Hepatocyte (in vitro differentiated cells): ENCODE measurements around the gene FGD2. TPM values are rescaled to one million over a fixed set of nuclear protein-coding genes. Genes with fewer than 3 reads are reported as not detected.

Experiments used
- DNase-seq: peaks from one replicate; pipeline ENCODE4 v3.0.0-alpha.2; 2016; ENCODE audit warnings: low spot score
- H2AFZ ChIP-seq: fragments of 200-600 bp; sonication (generic); 2 replicates; pipeline ENCODE4 v1.6.0; 2016; ENCODE audit warnings: antibody characterized with exemption, mild to moderate bottlenecking
- H3K27ac ChIP-seq: fragments of 200-600 bp; sonication (generic); 2 replicates; pipeline ENCODE4 v1.5.1; 2016; ENCODE audit warnings: mild to moderate bottlenecking
- H3K27me3 ChIP-seq: fragments of 200-600 bp; sonication (generic); 2 replicates; pipeline ENCODE4 v1.6.1; 2016
- H3K36me3 ChIP-seq: fragments of 200-600 bp; sonication (generic); replicated peaks from 2 replicates; pipeline ENCODE4 v1.5.1; 2016; ENCODE audit warnings: low read depth; ENCODE audit not compliant: insufficient read depth
- H3K4me1 ChIP-seq: fragments of 200-600 bp; sonication (generic); 2 replicates; pipeline ENCODE4 v1.5.1; 2016; ENCODE audit warnings: mild to moderate bottlenecking, moderate library complexity; ENCODE audit not compliant: insufficient read depth
- H3K4me2 ChIP-seq: fragments of 200-600 bp; sonication (generic); 2 replicates; pipeline ENCODE4 v1.6.0; 2016
- H3K4me3 ChIP-seq: fragments of 200-600 bp; sonication (generic); 2 replicates; pipeline ENCODE4 v1.5.1; 2016; ENCODE audit warnings: mild to moderate bottlenecking
- H3K79me2 ChIP-seq: fragments of 200-600 bp; sonication (generic); 2 replicates; pipeline ENCODE4 v1.6.0; 2017; ENCODE audit warnings: mild to moderate bottlenecking
- H3K9me2 ChIP-seq: fragments of 200-600 bp; sonication (generic); replicated peaks from 2 replicates; pipeline ENCODE4 v1.6.0; 2017; ENCODE audit warnings: mild to moderate bottlenecking; ENCODE audit not compliant: insufficient read depth
- H3K9me3 ChIP-seq: fragments of 200-600 bp; sonication (generic); 2 replicates; pipeline ENCODE4 v1.5.1; 2016; ENCODE audit warnings: low read depth, mild to moderate bottlenecking
- H4K20me1 ChIP-seq: fragments of 200-600 bp; sonication (generic); 2 replicates; pipeline ENCODE4 v1.6.0; 2016; ENCODE audit warnings: mild to moderate bottlenecking; ENCODE audit not compliant: insufficient read depth, poor library complexity, severe bottlenecking
- CTCF ChIP-seq: fragments of 200-600 bp; sonication (generic); IDR thresholded peaks from 2 replicates; pipeline ENCODE4 v1.5.1; 2016; ENCODE audit warnings: antibody characterized with exemption, mild to moderate bottlenecking; ENCODE audit not compliant: poor library complexity
- EZH2 ChIP-seq: fragments of 200-600 bp; sonication (generic); IDR thresholded peaks from 2 replicates; pipeline ENCODE4 v1.6.1; 2016; ENCODE audit warnings: antibody characterized with exemption, mild to moderate bottlenecking, borderline replicate concordance
- EZH2phosphoT487 ChIP-seq: fragments of 200-600 bp; sonication (generic); IDR thresholded peaks from one replicate; pipeline ENCODE4 v1.6.1; 2018; ENCODE audit warnings: antibody characterized with exemption, mild to moderate bottlenecking, low read depth, moderate library complexity; ENCODE audit not compliant: unreplicated experiment, severe bottlenecking
- WGBS: methylation state at CpG from one replicate; pipeline ENCODE4 v1.1.6; 2016; ENCODE audit warnings: low lambda C conversion rate; ENCODE audit errors: missing lambda C conversion rate; 5-methylcytosine and 5-hydroxymethylcytosine counted together
- polyA plus RNA-seq: library from polyadenylated mRNA; unstranded; fragments of >200 nt; fragmentation: Nextera tagmentation; extraction: Ambion mirVana; gene quantifications from 2 replicates; pipeline ENCODE4 v1.2.1, GENCODE V29; 2016
- total RNA-seq: library from RNA; depleted of rRNA; stranded (reverse); fragments of >200 nt; gene quantifications from 2 replicates; pipeline ENCODE4 v1.2.3, GENCODE V29; 2014

The FGD2 gene
- total and polyA plus RNA-seq, 2 experiments from 2014 or later: 4.6 to 5.2 TPM

- no peak for DNase-seq
- peaks cover 10% of the 10 kb centered on the region for H3K4me1 ChIP-seq
- no peaks in the 10 kb centered on the region for H3K36me3 ChIP-seq
- H4K20me1 ChIP-seq: no peaks in the 10 kb centered on the region
- no peaks in the 10 kb centered on the region for H3K9me2 ChIP-seq
- 79% methylated on average over 6 of the region's 6 CpGs for WGBS
- no peak overlapping the region for H3K4me2 ChIP-seq
- H3K27me3 ChIP-seq: no peaks in the 10 kb centered on the region
- no peak overlapping the region for H3K4me3 ChIP-seq
- H2AFZ ChIP-seq: no peak overlapping the region
- no peak overlapping the region for H3K27ac ChIP-seq
- no peak for TF ChIP-seq CTCF
- no peak for TF ChIP-seq EZH2
- no peak for TF ChIP-seq EZH2phosphoT487
- no peaks in the 10 kb centered on the region for H3K79me2 ChIP-seq
- no peaks in the 10 kb centered on the region for H3K9me3 ChIP-seq
These were observed 41.1 kb upstream of the FGD2 start for GRCh38 chr6:36964349-36964748.

GRCh38 chr6:36964908-36965307 lies 40.5 kb upstream of the FGD2 start:
- Histone ChIP-seq H3K36me3 (no peaks in the 10 kb centered on the region), H3K4me1 (peaks cover 8% of the 10 kb centered on the region), H3K4me2 (no peak overlapping the region), H3K4me3 (no peak overlapping the region), H3K9me3 (no peaks in the 10 kb centered on the region), H3K9me2 (no peaks in the 10 kb centered on the region), H3K79me2 (no peaks in the 10 kb centered on the region), H4K20me1 (no peaks in the 10 kb centered on the region), H2AFZ (no peak overlapping the region), H3K27ac (no peak overlapping the region), H3K27me3 (no peaks in the 10 kb centered on the region)
- WGBS: 83% methylated on average over 4 of the region's 4 CpGs
- DNase-seq: no peak
- TF ChIP-seq EZH2phosphoT487: no peak
- TF ChIP-seq EZH2: no peak

- Histone ChIP-seq H3K4me1 (no peaks in the 10 kb centered on the region), H3K4me2 (no peak overlapping the region), H3K79me2 (no peaks in the 10 kb centered on the region), H3K27ac (no peak overlapping the region), H3K36me3 (no peaks in the 10 kb centered on the region), H3K9me3 (no peaks in the 10 kb centered on the region), H2AFZ (no peak overlapping the region), H4K20me1 (no peaks in the 10 kb centered on the region), H3K27me3 (no peaks in the 10 kb centered on the region), H3K9me2 (no peaks in the 10 kb centered on the region), H3K4me3 (no peak overlapping the region)
- 91% methylated on average over 3 of the region's 3 CpGs for WGBS
- TF ChIP-seq EZH2phosphoT487 (no peak), CTCF (no peak), EZH2 (no peak)
- no peak for DNase-seq
These were observed 38.2 kb upstream of the FGD2 start for GRCh38 chr6:36967301-36967700.

DNA sequence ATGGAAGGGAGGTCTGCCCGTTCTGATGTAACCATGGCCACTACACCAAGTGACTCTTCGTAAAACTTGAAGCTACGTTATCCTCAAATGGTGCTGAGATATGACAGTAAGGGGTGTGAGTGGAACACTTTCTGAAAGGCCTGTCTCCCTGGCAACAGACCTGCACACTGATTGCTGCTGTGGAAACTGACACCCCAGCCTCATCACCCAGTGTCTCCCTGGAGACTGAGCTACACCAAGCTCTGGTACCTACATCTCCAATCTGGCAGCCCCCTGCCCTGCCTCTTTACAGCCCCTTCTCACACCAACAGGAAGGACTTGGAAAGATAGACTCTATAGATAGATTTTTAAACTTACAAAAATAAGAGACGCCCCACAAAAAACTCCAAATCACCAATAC lies 37.7 kb upstream of the FGD2 start:
- Histone ChIP-seq H3K27me3 (no peaks in the 10 kb centered on the region), H3K27ac (no peak overlapping the region), H2AFZ (no peak overlapping the region), H3K36me3 (no peaks in the 10 kb centered on the region), H3K4me3 (no peak overlapping the region), H3K9me3 (no peaks in the 10 kb centered on the region), H3K4me1 (no peaks in the 10 kb centered on the region), H3K9me2 (no peaks in the 10 kb centered on the region), H4K20me1 (no peaks in the 10 kb centered on the region), H3K4me2 (no peak overlapping the region), H3K79me2 (no peaks in the 10 kb centered on the region)
- DNase-seq: no peak
- WGBS: 95% methylated on average over 4 of the region's 4 CpGs
- no peak for TF ChIP-seq CTCF
- no peak for TF ChIP-seq EZH2
- TF ChIP-seq EZH2phosphoT487: no peak
